M059J (cell line): ENCODE measurements around the gene DIP2B. TPM values are rescaled to one million over a fixed set of nuclear protein-coding genes. Genes with fewer than 3 reads are reported as not detected.

Experiments
- total RNA-seq: library from RNA; depleted of rRNA; stranded (reverse); fragments of >200 nt; shearing (Covaris generic); gene quantifications from 2 replicates; pipeline ENCODE4 v1.2.3, GENCODE V29; 2014; rRNA removed

Gene DIP2B
- total RNA-seq, 1 experiment from 2014 or later: 22.0 TPM

Other genes with a start within 250 kb of the DIP2B start
- gene LIMA1, start 221.5 kb upstream of the DIP2B start, total RNA-seq: 199 and 240 TPM in 2 replicates
- gene FAM186A, start 108.4 kb upstream of the DIP2B start, total RNA-seq: not detected in 2 replicates
- gene LARP4, start 104.1 kb upstream of the DIP2B start, total RNA-seq: 20.4 and 21.1 TPM in 2 replicates